Left kidney (tissue), 2 donors: ENCODE measurements around the gene ZNF33B. TPM values are rescaled to one million over a fixed set of nuclear protein-coding genes. Genes with fewer than 3 reads are reported as not detected.
"Not testable (repeated sequence)": the region's sequence is repeated elsewhere in the genome, so short reads cannot be mapped to it uniquely, and the experiment has no call there.

Experiments used
- DNase-seq: peaks from one replicate; pipeline ENCODE4 v3.0.0-alpha.2; 2013
- polyA plus RNA-seq: library from polyadenylated mRNA; unstranded; fragments of 120-200 nt; gene quantifications from one replicate; pipeline ENCODE4 v1.2.1, GENCODE V29; 2013; ENCODE audit not compliant: insufficient read length

Gene ZNF33B
- polyA plus RNA-seq, 1 donor: 61.2 TPM

GRCh38 chr10:42623929-42624328 is 14.4 kb downstream of the ZNF33B start:
- no peak for DNase-seq

DNA sequence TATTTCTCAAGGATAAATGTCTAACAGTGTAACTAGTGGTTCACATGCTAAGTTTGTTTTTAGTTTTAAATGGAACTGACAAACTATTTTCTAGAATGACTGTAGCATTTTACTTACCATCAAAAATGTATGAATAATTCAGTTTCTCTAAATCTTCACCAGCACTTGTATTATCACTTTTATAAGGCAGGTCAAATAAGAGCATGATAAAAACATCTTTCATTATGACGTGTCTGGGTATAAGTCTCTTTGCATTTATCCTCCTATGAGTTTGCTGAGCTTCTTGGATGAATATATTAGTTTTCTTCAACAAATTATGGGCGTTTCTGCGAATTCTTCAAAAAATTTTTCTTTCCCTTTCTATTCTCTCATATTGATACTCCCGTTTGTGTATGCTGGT is 19.9 kb downstream of the ZNF33B start:
- DNase-seq: no peak

DNA sequence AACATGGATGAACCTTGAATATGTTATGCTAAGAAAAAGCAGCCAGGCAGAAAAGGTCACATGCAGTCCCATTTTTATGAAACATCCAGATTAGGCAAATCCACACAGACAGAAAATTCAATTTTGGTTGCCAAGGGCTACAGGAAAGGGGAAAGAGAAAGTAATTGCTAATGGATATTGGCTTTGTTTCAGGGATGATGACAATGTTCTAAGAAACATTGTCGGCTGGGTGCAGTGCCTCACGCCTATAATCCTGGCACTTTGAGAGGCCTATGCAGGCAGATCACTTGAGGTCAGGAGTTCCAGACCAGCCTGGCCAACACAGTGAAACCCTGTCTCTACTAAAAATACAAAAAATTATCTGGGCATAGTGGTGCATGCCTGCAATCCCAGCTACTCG is 23.0 kb downstream of the ZNF33B start:
- no peak for DNase-seq

DNA sequence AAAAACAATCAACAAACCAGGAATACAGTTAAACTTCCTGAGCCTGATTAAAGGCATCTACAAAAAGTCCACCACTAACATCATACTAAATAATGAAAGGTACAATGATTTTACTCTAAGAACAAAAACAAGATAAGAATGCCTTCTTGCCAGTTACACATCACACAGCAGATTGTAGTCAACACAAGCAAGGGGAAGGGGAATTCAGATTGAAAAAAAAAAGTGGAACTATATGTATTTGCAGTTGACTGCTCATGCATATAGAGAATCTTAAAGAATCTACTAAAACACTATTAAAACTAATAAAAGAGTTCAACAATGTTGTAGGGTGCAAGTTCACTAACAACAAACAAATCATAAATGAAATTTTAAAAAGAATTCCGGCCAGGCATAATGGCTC is 28.5 kb downstream of the ZNF33B start:
- DNase-seq: no peak

DNA sequence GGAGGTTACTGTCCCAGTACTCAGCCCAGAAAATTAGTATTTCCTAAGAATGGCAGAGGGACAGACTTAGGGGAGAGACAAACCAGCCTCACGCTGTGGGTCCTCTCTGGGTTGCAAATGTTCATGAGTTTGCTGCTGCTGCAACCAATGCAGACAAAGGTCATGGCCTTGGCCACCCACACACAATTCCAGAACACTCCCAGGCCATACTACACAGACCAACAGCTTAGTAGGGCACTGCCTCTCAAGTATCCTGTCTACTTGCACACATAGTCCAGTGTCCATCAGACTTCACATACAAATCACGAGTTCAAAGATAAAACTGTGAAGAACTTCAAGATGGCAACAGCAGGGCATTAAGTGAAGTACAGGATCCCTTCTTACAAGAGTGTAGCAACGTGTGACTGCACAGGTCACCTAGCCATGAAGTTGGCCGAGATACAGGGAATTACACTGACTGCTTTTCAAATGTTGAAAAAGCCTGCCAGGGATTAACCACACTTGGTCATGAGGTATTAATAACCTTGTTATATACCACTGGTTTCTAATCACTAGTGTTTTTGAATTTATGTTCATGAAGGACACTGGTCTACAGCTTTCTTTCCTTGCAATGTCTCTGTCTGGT is 40.0 kb downstream of the ZNF33B start:
- DNase-seq: no peak

DNA sequence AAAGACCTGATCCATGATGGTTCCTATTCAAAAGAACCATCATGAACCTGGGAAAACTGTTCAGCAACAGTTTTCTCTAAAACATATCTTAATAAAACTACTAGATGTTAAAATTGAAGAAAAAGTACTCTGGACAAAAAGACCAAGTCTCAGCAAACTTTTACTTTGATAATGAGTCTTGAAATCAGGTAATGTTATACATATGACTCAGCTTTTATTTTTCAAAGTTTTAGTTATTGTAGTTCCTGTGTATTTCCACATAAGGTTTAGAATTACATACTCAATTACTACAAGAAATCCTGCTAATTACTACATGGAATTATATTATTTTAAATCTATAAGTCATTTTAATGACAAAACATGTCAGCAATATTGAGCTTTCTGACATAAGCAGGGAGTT is 42.2 kb downstream of the ZNF33B start:
- no peak for DNase-seq

- DNase-seq: no peak
Measured at GRCh38 chr10:42594246-42594650, 44.1 kb downstream of the ZNF33B start.

DNA sequence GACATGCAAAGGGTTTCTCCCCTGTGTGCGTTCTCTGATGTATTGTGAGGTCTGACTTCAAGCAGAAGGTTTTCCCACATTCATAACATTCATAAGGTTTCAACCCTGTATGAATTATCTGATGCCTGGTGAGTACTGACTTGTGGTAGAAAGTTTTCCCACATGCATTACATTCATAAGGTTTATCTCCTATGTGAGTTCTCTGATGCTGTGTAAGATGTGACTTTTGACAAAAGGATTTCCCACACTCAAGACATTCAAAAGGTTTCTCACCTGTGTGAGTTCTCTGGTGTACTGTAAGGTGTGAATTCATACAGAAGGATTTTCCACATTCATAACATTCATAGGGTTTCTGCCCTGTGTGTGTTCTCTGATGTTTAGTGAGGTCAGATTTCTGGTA is 45.1 kb downstream of the ZNF33B start:
- DNase-seq: no peak

DNA sequence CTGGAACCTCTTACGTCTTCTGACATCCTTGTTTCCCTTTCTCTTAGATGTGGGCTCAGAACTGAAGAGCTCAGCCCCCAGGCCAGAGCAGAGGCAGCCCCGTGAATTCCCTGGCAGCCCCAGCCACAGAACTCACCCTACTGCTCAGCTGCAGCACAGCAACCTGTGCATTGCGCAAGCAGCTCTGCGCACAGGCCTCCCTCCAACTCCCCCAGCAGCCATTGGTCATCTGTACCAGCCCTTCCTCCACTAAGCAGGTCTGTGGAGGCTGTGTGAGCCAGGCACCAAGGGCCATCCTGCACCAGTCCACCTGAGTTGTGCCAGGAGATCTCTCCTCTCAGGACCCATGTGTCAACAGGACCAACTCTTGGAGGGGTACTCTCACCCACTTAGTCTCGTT is 54.5 kb downstream of the ZNF33B start:
- DNase-seq: no peak

- no peak for DNase-seq
Measured at GRCh38 chr10:42578019-42578418, 60.4 kb downstream of the ZNF33B start.

DNA sequence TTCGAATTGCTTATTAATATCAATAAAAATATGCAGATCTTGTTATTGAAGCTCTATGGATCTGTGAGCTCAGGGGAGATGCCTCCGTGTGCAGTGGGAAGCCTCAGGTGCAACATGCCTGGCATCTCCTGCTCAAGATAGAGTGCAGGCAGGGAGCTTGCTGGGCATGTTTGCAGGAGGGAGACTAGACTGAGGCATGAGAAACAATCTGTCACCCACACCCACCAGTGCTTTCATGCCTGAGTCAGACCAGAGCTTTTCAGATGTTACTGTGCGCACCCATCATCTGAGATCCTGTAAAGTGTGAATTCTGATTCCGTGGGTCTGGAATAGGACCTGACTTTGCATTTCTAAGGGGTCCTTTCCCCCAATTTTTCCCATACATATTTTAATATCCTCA is 62.0 kb downstream of the ZNF33B start:
- DNase-seq: no peak

DNA sequence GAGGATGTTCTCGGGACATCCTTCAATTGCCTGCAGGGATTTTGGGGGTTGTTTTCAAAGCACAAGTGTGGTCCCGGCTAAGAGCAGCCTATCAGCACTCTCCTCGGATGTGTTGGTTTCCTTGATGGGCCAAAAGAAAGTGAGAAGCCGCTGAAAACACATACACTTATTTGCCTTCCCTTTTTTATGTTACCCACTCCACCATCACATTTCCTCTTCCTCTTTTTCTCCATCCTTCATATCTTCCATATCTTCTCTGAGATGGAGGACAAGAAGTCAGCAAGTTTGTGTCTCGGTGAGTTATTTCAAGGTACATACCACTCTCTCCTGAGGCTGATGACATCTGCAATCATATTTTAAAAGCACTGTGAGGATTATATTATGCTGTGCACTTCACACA is 64.0 kb downstream of the ZNF33B start:
- no peak for DNase-seq

DNA sequence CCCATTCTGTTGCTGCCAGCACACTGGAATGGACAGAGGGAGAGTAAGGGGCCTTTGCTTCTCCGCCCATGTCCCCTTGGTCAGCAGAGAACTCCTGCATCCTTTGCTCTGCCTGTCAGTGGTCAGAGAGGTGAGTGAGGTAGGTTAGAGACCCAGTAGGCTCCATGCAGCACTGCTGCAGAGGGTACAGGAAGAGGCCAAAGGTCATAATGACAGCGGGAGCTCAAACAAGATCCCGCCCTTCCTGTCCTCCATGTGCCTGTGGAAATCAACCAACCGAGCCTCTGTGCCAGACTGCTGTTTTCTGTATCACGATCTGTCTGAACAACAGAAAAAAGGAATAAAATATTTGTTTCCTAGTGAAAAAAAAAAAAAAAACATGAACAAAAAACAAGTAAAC is 81.4 kb downstream of the ZNF33B start:
- DNase-seq: no peak

GRCh38 chr10:42553576-42553975 is 84.8 kb downstream of the ZNF33B start:
- not testable (repeated sequence) for DNase-seq

DNA sequence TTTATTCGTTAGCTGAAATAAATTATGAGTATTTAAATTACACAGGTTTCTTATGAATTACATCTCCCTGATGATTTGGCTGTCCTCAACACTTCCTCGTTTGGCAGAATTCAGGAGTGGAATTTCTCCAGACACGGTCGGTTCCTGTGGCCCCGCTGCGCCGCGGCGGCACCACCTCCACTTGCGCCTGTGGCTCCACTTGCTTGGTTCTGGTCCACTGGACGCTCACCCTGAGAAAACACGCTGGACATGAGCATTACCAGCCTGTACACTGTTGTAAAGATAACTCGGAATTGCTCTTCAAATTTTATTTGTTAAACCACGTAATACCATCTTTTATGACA is 85.3 kb downstream of the ZNF33B start:
- DNase-seq: no peak

GRCh38 chr10:42552188-42553063 is 85.9 kb downstream of the ZNF33B start:
- peak; percentile 99 for DNase-seq

DNA sequence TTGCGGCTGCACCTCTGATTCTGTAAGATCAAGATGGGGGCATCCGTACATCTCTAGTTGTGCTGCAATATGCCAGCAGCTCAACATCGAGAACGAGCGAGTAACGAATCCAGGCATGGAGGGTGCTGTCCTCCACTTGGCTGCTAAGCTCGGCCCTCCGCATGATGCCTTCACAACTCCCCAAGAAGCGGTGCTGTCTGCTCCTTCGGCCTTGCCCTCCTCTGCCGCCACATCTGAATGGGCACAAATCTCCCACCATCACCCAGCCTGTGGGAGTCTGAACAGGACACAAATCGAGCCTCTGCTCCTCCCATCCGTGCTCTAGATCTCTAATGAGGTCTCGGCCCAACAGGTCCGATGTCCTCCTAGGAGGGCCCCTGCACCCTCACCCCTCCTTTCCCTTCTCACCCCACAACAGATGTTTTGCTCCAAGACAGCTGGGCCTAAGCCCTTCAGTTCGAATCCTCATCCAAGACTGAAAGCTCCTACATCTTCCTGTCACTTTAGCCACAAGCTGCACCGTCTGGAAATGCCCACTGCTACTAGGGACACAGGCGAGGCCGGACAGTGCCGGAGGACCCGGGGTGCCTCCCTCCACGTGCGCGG is 86.7 kb downstream of the ZNF33B start:
- no peak for DNase-seq

DNA sequence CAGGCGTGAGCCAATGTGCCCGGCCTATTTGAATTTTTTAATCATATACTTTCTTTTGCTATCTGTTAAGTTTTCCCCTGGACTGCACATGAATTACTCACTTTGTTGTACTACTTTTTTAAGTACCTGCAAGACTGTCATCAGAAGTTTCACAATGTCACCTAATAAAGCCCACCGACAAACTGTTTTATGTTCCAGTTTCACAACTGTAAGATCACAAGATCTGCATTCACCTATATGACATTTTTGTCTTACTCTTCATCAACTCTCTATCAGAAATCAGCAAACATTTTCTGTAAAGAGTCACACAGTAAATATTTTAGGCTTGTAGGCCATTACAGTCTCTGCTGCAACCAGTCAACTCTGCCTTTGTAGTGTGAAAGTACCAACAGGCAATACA is 88.5 kb downstream of the ZNF33B start:
- no peak for DNase-seq

GRCh38 chr10:42548254-42548653 is 90.1 kb downstream of the ZNF33B start:
- no peak for DNase-seq

DNA sequence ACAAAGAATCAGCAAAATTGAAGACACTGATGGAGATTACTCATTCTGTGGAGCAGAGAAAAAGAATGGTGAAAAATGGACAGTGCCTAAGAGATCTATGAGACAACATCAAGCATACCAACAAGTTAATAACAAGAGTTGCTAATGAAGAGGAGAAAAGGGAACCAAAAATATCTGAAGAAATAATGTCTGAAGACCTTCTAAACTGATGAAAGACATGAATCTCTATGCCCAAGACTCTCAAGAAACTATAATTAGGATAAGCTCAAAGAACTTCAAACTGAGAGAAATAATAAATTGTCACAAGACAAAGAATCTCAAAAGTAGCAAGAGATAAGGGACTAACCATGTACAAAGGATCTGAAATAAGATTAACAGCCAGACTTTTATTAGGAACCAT is 93.4 kb downstream of the ZNF33B start:
- DNase-seq: no peak

- no peak for DNase-seq
Measured at GRCh38 chr10:42543840-42544372, 94.5 kb downstream of the ZNF33B start.
